ENCODE results near the gene GART. TPM values are rescaled to one million over a fixed set of nuclear protein-coding genes. Genes with fewer than 3 reads are reported as not detected.
"Not testable (repeated sequence)": the region's sequence is repeated elsewhere in the genome, so short reads cannot be mapped to it uniquely, and the experiment has no call there.

Gene GART
- total RNA-seq, 2 experiments from 2014 or later: 138 to 147 TPM

DNA sequence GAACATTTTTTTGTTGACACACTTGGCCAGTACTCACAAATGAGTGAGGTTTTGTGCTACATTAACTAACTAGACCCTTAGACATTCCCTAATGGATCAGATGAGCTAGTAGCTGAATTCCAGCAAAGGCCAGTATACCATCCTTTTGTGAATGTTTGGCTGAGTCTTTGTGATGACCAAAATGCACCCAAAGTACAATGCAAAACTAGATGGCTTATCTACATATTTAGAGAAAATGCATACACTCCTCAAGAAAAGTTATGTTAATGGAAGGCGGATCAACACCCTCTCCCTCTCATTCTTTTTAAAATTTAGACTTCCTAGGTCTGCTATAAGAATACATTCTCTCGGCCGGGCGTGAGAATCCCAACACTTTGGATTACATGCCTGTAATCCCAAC, 30.3 kb downstream of the GART start:
- ChIA-PET POLR2A (interaction anchor here (0.8 kb wide), 1 partner anchor 40 kb away, joined by 4 read pairs; no protein-coding TSS in a partner anchor), CTCF (no interaction called here)
- no peak overlapping the region for H3K27ac Mint-ChIP-seq
- peaks cover 16% of the 10 kb centered on the region for H3K4me1 Mint-ChIP-seq (ENCODE audit: low read depth)
- no peaks in the 10 kb centered on the region for H3K27me3 Mint-ChIP-seq (ENCODE audit: low read depth)
- DNase-seq (no peak), ATAC-seq (no peak)
- peaks cover 63% of the 10 kb centered on the region for H3K36me3 Mint-ChIP-seq (ENCODE audit: low read depth)
- H3K4me3 Mint-ChIP-seq: no peak overlapping the region
- H3K9me3 Mint-ChIP-seq (ENCODE audit: insufficient read depth): no peaks in the 10 kb centered on the region

DNA sequence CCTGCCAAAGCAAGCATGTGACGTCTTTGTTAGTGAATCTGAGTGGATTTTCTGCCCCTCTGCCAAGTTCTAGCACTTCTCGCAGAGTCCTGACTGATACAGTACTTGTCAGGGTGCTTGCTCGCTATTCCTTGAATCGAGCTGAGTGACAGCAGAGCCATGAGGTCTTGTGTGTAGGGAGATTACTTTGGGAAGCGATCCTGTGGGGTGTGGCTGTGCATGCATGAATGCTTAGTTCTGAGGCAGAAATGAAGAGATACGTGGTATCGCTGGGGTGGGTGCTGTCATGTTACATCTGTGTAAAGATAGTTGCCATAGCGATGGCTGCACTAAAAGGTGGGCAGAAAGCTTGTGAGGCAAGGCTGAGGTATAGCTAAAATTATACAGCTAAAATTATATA, 31.1 kb downstream of the GART start:
- ChIA-PET POLR2A (interaction anchor here (0.8 kb wide), 1 partner anchor 41 kb away, joined by 4 read pairs; no protein-coding TSS in a partner anchor), CTCF (interaction anchor here (1.8 kb wide), 1 partner anchor 19 kb away, joined by 5 read pairs; the partner anchor contains the start of gene DNAJC28)
- H3K36me3 Mint-ChIP-seq (ENCODE audit: low read depth): peaks cover 63% of the 10 kb centered on the region
- no peak overlapping the region for H3K4me3 Mint-ChIP-seq
- DNase-seq (no peak), ATAC-seq (no peak)
- H3K9me3 Mint-ChIP-seq (ENCODE audit: insufficient read depth): no peaks in the 10 kb centered on the region
- H3K27ac Mint-ChIP-seq: no peak overlapping the region
- no peaks in the 10 kb centered on the region for H3K27me3 Mint-ChIP-seq (ENCODE audit: low read depth)
- peaks cover 16% of the 10 kb centered on the region for H3K4me1 Mint-ChIP-seq (ENCODE audit: low read depth)

DNA sequence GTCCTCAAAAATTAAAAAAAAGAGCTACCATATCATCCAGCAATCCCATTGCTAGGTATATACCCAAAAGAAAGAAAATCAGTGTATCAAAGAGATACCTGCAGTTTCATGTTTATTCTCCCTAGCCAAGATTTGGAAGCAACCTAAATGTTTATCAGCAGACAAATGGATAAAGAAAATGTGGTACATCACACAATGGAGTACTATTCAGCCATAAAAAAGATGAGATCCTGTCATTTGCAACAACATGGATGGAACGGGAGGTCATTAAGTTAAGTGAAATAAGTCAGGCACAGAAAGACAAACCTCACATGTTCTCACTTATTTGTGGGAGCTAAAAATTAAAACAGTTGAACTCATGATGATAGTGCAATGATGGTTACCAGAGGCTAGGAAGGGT, 34.9 kb downstream of the GART start:
- H3K27ac Mint-ChIP-seq: not testable (repeated sequence)

GRCh38 chr21:33505833-33506232, 36.1 kb downstream of the GART start:
- peaks cover 62% of the 10 kb centered on the region for H3K36me3 Mint-ChIP-seq (ENCODE audit: low read depth)
- ATAC-seq (no peak), DNase-seq (no peak)
- CTCF ChIA-PET: interaction anchor here (0.7 to 1.1 kb wide), 4 partner anchors 9 to 145 kb away, joined by 3 to 5 read pairs (median 3); no protein-coding TSS in a partner anchor
- H3K9me3 Mint-ChIP-seq (ENCODE audit: insufficient read depth): no peaks in the 10 kb centered on the region
- H3K4me1 Mint-ChIP-seq (ENCODE audit: low read depth): no peaks in the 10 kb centered on the region
- H3K27me3 Mint-ChIP-seq (ENCODE audit: low read depth): no peaks in the 10 kb centered on the region
- POLR2A ChIA-PET: interaction anchor here (0.6 to 1.3 kb wide), 2 partner anchors 26 to 874 kb away, joined by 3 read pairs; partner anchors contain the start of gene TMEM50B
- no peak overlapping the region for H3K27ac Mint-ChIP-seq
- no peak overlapping the region for H3K4me3 Mint-ChIP-seq

More for the DNA sequence above, 34.9 kb downstream of the GART start:
- not testable (repeated sequence) for H3K9me3 Mint-ChIP-seq (ENCODE audit: insufficient read depth); H3K27me3 Mint-ChIP-seq (ENCODE audit: low read depth); H3K4me1 Mint-ChIP-seq (ENCODE audit: low read depth); ATAC-seq; H3K4me3 Mint-ChIP-seq; DNase-seq
- peaks cover 72% of the 10 kb centered on the region for H3K36me3 Mint-ChIP-seq (ENCODE audit: low read depth)
- CTCF ChIA-PET: interaction anchor here (0.8 to 1.1 kb wide), 2 partner anchors 11 to 99 kb away, joined by 3 to 5 read pairs; no protein-coding TSS in a partner anchor
- POLR2A ChIA-PET: interaction anchor here (0.6 to 1.3 kb wide), 2 partner anchors 12 to 27 kb away, joined by 3 read pairs; partner anchors contain the start of gene TMEM50B

GRCh38 chr21:33496345-33496744, 45.6 kb downstream of the GART start:
- no peak overlapping the region for H3K27ac Mint-ChIP-seq
- no peak overlapping the region for H3K4me3 Mint-ChIP-seq
- H3K4me1 Mint-ChIP-seq (ENCODE audit: low read depth): peaks cover 5% of the 10 kb centered on the region
- H3K36me3 Mint-ChIP-seq (ENCODE audit: low read depth): no peaks in the 10 kb centered on the region
- CTCF ChIA-PET: interaction anchor here (0.8 to 1.0 kb wide), 2 partner anchors 10 to 41 kb away, joined by 3 read pairs; no protein-coding TSS in a partner anchor
- DNase-seq: no peak
- H3K9me3 Mint-ChIP-seq (ENCODE audit: insufficient read depth): no peaks in the 10 kb centered on the region
- ATAC-seq: no peak
- POLR2A ChIA-PET: no interaction called here
- no peaks in the 10 kb centered on the region for H3K27me3 Mint-ChIP-seq (ENCODE audit: low read depth)

DNA sequence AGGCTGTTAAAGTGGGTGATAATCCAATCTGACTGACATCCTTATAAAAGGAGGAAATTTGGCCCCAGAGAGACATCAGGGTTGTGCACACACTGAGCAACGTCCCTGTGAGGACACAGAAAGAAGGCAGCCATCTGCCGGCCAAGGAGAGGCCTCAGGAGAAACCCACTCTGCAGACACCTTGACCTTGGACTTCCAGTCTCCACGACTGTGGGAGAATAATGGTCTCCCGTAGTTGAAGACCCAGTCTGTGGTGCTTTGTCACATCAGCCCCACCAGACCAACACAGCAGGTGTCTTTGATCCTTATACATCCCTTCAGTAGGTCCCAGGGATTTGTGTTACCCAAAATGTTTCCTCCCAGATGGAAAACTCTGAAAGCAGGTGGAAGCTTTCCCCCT, 46.2 kb downstream of the GART start:
- Mint-ChIP-seq H3K27me3 (ENCODE audit: low read depth) (no peaks in the 10 kb centered on the region), H3K36me3 (ENCODE audit: low read depth) (no peaks in the 10 kb centered on the region), H3K27ac (no peak overlapping the region), H3K4me3 (no peak overlapping the region), H3K4me1 (ENCODE audit: low read depth) (peaks cover 8% of the 10 kb centered on the region), H3K9me3 (ENCODE audit: insufficient read depth) (no peaks in the 10 kb centered on the region)
- ChIA-PET CTCF (interaction anchor here (0.8 kb wide), 1 partner anchor 11 kb away, joined by 3 read pairs; no protein-coding TSS in a partner anchor), POLR2A (no interaction called here)
- DNase-seq (no peak), ATAC-seq (no peak)

GRCh38 chr21:33493756-33494155, 48.2 kb downstream of the GART start:
- Mint-ChIP-seq H3K4me3 (no peak overlapping the region), H3K27ac (no peak overlapping the region), H3K36me3 (ENCODE audit: low read depth) (no peaks in the 10 kb centered on the region), H3K9me3 (ENCODE audit: insufficient read depth) (no peaks in the 10 kb centered on the region), H3K4me1 (ENCODE audit: low read depth) (peaks cover 10% of the 10 kb centered on the region), H3K27me3 (ENCODE audit: low read depth) (peaks cover 3% of the 10 kb centered on the region)
- CTCF ChIA-PET: no interaction called here
- ATAC-seq: no peak
- POLR2A ChIA-PET: no interaction called here
- no peak for DNase-seq

DNA sequence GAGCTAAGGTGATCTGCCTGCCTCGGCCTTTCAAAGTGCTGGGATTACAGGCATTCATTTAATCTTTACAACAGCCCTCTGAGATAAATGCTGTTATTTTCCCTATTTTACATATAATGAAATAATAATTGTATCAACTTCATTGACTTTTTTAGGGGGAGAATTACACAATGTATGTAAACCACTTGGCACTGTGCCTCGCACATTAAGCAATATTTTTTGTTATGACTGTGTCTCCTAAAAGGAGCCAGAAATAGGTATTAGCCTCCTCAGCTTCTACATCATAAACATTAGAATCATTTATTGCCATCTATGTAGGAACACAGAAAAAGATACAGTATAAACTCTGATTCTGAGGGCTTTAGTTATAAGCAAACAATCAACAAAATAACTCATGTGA, 49.3 kb downstream of the GART start:
- H3K27ac Mint-ChIP-seq: no peak overlapping the region

DNA sequence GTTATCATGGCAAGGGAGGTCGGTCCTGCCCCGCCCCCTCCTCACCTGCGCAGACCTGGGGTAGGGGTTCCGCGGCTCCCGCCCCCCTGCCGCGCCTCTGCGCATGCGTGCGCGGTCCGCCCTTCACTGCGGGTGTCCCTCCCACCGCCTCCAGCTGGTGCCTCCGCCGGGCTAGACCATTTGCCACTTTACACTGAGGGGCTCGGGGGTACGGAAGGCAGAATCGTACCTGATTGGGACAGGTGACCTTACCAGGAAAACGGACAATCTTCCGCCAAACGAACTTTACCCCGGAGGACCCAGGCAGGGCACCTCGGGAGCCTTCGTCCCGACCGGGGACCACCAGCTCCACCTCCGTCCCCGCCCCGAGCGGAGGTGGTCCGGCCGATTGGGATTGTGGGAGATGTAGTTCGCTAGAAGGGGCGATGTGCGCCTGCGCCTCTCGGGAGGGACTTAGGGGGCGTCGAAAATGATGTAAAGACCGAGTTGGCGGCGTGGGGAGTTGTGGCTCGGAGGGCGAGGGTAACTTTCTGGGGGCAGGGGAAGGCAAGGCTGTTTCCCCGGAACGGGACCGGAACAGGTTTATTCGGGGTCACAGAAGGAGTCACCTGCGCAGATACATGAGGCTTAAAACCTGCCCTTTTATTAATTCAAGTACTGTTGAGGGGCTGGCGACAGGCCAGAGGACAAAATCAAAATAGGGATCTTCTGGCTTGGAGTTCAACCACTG, 50.4 kb downstream of the GART start, which contains the start of gene DNAJC28:
Gene DNAJC28 (minus strand): TSS at position 344 of the 730 bp plus-strand sequence. CDS start 2,323 bp downstream, outside the sequence.
- Mint-ChIP-seq H3K9me3 (ENCODE audit: insufficient read depth) (no peaks in the 10 kb centered on the region), H3K4me1 (ENCODE audit: low read depth) (peaks cover 10% of the 10 kb centered on the region), H3K27me3 (ENCODE audit: low read depth) (peaks cover 3% of the 10 kb centered on the region), H3K27ac (peak within 1 kb of the TSS; percentile 78), H3K4me3 (peak within 1 kb of the TSS; percentile 82), H3K36me3 (ENCODE audit: low read depth) (no peaks in the 10 kb centered on the region)
- peak; percentile 99 for ATAC-seq
- DNase-seq: peak; percentile 96
- POLR2A ChIA-PET: interaction anchor here (0.8 to 3.3 kb wide), 7 partner anchors 10 to 53 kb away, joined by 3 to 39 read pairs (median 4); partner anchors contain the start of genes GART and TMEM50B
- CTCF ChIA-PET: interaction anchor here (0.8 to 2.7 kb wide), 7 partner anchors 11 to 856 kb away, joined by 3 to 25 read pairs (median 5); partner anchors contain the start of gene TMEM50B

More for the DNA sequence above, 49.3 kb downstream of the GART start:
- peaks cover 10% of the 10 kb centered on the region for H3K4me1 Mint-ChIP-seq (ENCODE audit: low read depth)
- ATAC-seq (no peak), DNase-seq (no peak)
- H3K9me3 Mint-ChIP-seq (ENCODE audit: insufficient read depth): no peaks in the 10 kb centered on the region
- H3K36me3 Mint-ChIP-seq (ENCODE audit: low read depth): no peaks in the 10 kb centered on the region
- ChIA-PET POLR2A (no interaction called here), CTCF (interaction anchor here (2.0 to 2.7 kb wide), 2 partner anchors 12 to 131 kb away, joined by 7 to 25 read pairs; partner anchors contain the start of gene TMEM50B)
- H3K4me3 Mint-ChIP-seq: no peak overlapping the region
- peaks cover 3% of the 10 kb centered on the region for H3K27me3 Mint-ChIP-seq (ENCODE audit: low read depth)

DNA sequence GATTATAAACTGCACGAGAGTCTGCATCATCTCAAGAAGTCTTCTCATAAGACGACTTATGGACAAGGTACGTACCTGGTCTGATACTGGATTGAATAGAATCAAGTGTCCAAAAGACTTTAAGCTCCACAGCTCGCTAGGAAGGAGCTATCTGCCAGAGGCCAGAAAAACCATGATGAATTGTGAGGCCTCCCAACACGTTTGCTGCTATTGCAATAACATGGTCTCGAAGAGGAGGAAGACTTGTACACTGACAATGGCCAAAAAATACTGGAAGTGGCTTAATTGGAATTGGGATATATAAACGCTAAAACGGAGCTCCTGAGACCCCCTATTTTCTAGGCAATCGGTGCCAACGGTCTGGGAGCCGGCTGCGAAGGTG, 50.9 kb downstream of the GART start:
- Mint-ChIP-seq H3K4me3 (peak overlapping the region; percentile 82), H3K9me3 (ENCODE audit: insufficient read depth) (no peaks in the 10 kb centered on the region), H3K27me3 (ENCODE audit: low read depth) (peaks cover 3% of the 10 kb centered on the region), H3K27ac (peak overlapping the region; percentile 70), H3K36me3 (ENCODE audit: low read depth) (no peaks in the 10 kb centered on the region), H3K4me1 (ENCODE audit: low read depth) (peaks cover 10% of the 10 kb centered on the region)
- ATAC-seq: no peak
- no peak for DNase-seq
- ChIA-PET POLR2A (interaction anchor here (0.8 to 3.3 kb wide), 7 partner anchors 9 to 54 kb away, joined by 3 to 39 read pairs (median 4); partner anchors contain the start of genes GART and TMEM50B), CTCF (interaction anchor here (0.8 to 2.7 kb wide), 7 partner anchors 11 to 857 kb away, joined by 3 to 25 read pairs (median 5); partner anchors contain the start of gene TMEM50B)

GRCh38 chr21:33488936-33489335, 53.0 kb downstream of the GART start:
- H3K36me3 Mint-ChIP-seq (ENCODE audit: low read depth): no peaks in the 10 kb centered on the region
- H3K4me1 Mint-ChIP-seq (ENCODE audit: low read depth): peaks cover 10% of the 10 kb centered on the region
- H3K27me3 Mint-ChIP-seq (ENCODE audit: low read depth): peaks cover 3% of the 10 kb centered on the region
- ChIA-PET CTCF (interaction anchor here (1.1 kb wide), 1 partner anchor 100 kb away, joined by 3 read pairs; the partner anchor contains the start of gene DONSON), POLR2A (interaction anchor here (3.3 kb wide), 1 partner anchor 9 kb away, joined by 39 read pairs; the partner anchor contains the start of gene TMEM50B)
- no peak overlapping the region for H3K4me3 Mint-ChIP-seq
- ATAC-seq (no peak), DNase-seq (no peak)
- H3K27ac Mint-ChIP-seq: no peak overlapping the region
- no peaks in the 10 kb centered on the region for H3K9me3 Mint-ChIP-seq (ENCODE audit: insufficient read depth)
